Neural cell (in vitro differentiated cells): Measurements from ENCODE around the gene MAD2L1.

Experiments
- EP300 ChIP-seq: fragments of 450-650 bp; conservative IDR thresholded peaks from 2 replicates; pipeline ENCODE4 v1.6.1; 2014; ENCODE audit warnings: antibody characterized with exemption, mild to moderate bottlenecking, moderate library complexity; ENCODE audit not compliant: poor library complexity, severe bottlenecking
- EZH2 ChIP-seq: fragments of 200-600, 300-800 bp; shearing (Covaris generic), sonication (generic); IDR thresholded peaks from 2 replicates; pipeline ENCODE4 v1.6.1; 2014; ENCODE audit warnings: antibody characterized with exemption, low read length, borderline replicate concordance, mild to moderate bottlenecking; ENCODE audit not compliant: insufficient read depth, poor library complexity, severe bottlenecking
- MXI1 ChIP-seq: fragments of 450-650 bp; conservative IDR thresholded peaks from 2 replicates; pipeline ENCODE4 v1.6.1; 2014; ENCODE audit warnings: antibody characterized with exemption, mild to moderate bottlenecking; ENCODE audit not compliant: poor library complexity, severe bottlenecking
- POLR2AphosphoS5 ChIP-seq: IDR thresholded peaks from 2 replicates; pipeline ENCODE4 v1.6.1; 2012
- RAD21 ChIP-seq: fragments of 450-650 bp; conservative IDR thresholded peaks from 2 replicates; pipeline ENCODE4 v1.6.1; 2014; ENCODE audit warnings: antibody characterized with exemption, mild to moderate bottlenecking, moderate library complexity
- SMC3 ChIP-seq: fragments of 450-650 bp; conservative IDR thresholded peaks from 2 replicates; pipeline ENCODE4 v1.6.1; 2014; ENCODE audit warnings: antibody characterized with exemption, mild to moderate bottlenecking, moderate library complexity; ENCODE audit not compliant: poor library complexity
- TF ChIP-seq, protein P1 (sequence below): fragments of 450-650 bp; IDR thresholded peaks from 2 replicates; pipeline ENCODE4 v1.5.1; 2014; ENCODE audit warnings: antibody characterized with exemption, mild to moderate bottlenecking, moderate library complexity; ENCODE audit not compliant: poor library complexity, severe bottlenecking
- TF ChIP-seq, protein P2 (sequence below): IDR thresholded peaks from 2 replicates; pipeline ENCODE4 v1.6.1; 2012; ENCODE audit warnings: borderline replicate concordance

DNA sequence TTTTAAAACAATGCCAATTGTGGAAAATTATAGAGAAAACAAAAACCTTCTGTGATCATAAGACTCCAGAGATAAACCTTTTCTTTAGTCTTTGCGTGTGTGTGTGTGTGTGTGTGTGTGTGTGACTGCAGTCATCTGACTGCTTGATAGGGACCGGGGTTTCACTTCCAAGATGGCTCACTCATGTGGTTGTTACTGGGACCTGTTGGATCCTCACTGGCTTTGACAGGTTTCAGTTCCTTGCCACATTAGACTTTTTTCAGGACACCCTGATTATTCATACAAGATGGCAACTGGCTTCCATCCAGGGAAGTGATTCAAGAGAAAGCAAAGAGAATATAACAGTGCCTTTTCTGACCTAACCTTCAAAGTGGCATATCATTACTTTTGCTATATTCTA, 21.9 kb upstream of the MAD2L1 start:
- TF ChIP-seq EZH2: no peak
- TF ChIP-seq, protein P1, sequence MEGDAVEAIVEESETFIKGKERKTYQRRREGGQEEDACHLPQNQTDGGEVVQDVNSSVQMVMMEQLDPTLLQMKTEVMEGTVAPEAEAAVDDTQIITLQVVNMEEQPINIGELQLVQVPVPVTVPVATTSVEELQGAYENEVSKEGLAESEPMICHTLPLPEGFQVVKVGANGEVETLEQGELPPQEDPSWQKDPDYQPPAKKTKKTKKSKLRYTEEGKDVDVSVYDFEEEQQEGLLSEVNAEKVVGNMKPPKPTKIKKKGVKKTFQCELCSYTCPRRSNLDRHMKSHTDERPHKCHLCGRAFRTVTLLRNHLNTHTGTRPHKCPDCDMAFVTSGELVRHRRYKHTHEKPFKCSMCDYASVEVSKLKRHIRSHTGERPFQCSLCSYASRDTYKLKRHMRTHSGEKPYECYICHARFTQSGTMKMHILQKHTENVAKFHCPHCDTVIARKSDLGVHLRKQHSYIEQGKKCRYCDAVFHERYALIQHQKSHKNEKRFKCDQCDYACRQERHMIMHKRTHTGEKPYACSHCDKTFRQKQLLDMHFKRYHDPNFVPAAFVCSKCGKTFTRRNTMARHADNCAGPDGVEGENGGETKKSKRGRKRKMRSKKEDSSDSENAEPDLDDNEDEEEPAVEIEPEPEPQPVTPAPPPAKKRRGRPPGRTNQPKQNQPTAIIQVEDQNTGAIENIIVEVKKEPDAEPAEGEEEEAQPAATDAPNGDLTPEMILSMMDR: no peak
- TF ChIP-seq POLR2AphosphoS5: no peak
- no peak for TF ChIP-seq SMC3
- TF ChIP-seq MXI1: no peak
- TF ChIP-seq, protein P2, sequence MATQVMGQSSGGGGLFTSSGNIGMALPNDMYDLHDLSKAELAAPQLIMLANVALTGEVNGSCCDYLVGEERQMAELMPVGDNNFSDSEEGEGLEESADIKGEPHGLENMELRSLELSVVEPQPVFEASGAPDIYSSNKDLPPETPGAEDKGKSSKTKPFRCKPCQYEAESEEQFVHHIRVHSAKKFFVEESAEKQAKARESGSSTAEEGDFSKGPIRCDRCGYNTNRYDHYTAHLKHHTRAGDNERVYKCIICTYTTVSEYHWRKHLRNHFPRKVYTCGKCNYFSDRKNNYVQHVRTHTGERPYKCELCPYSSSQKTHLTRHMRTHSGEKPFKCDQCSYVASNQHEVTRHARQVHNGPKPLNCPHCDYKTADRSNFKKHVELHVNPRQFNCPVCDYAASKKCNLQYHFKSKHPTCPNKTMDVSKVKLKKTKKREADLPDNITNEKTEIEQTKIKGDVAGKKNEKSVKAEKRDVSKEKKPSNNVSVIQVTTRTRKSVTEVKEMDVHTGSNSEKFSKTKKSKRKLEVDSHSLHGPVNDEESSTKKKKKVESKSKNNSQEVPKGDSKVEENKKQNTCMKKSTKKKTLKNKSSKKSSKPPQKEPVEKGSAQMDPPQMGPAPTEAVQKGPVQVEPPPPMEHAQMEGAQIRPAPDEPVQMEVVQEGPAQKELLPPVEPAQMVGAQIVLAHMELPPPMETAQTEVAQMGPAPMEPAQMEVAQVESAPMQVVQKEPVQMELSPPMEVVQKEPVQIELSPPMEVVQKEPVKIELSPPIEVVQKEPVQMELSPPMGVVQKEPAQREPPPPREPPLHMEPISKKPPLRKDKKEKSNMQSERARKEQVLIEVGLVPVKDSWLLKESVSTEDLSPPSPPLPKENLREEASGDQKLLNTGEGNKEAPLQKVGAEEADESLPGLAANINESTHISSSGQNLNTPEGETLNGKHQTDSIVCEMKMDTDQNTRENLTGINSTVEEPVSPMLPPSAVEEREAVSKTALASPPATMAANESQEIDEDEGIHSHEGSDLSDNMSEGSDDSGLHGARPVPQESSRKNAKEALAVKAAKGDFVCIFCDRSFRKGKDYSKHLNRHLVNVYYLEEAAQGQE: no peak
- TF ChIP-seq RAD21: no peak
- no peak for TF ChIP-seq EP300
